Upper lobe of left lung (tissue), 6 donors: ENCODE results near the gene ASIC2. TPM values are rescaled to one million over a fixed set of nuclear protein-coding genes. Genes with fewer than 3 reads are reported as not detected.

Source experiments
- ATAC-seq, 2 donors: fragments of 200-7000 bp; cut with Tn5 transposase; one replicate each; pipeline ENCODE4 v1.9.1; 2022; ENCODE audit warnings: mild to moderate bottlenecking in 2 of 2, moderate library complexity in 2 of 2; ENCODE audit not compliant: low FRiP score in 2 of 2
- DNase-seq, 2 donors: peaks; one replicate each; pipeline ENCODE4 v3.0.0-alpha.2; 2019 to 2020
- H3K27ac ChIP-seq, 4 donors: fragments of 200-600 bp; sonication (generic); one replicate each; pipeline ENCODE4 v1.5.1; 2016 to 2019
- H3K27me3 ChIP-seq, 4 donors: fragments of 200-600 bp; sonication (generic); one replicate each; pipeline ENCODE4 v1.5.1; 2017 to 2019
- H3K36me3 ChIP-seq, 4 donors: fragments of 200-600 bp; sonication (generic); one replicate each; pipeline ENCODE4 v1.5.1; 2016 to 2019
- H3K4me1 ChIP-seq, 4 donors: fragments of 200-600 bp; sonication (generic); one replicate each; pipeline ENCODE4 v1.5.1; 2018 to 2019
- H3K4me3 ChIP-seq, 4 donors: fragments of 200-600 bp; sonication (generic); one replicate each; pipeline ENCODE4 v1.5.1; 2017 to 2019; ENCODE audit warnings: mild to moderate bottlenecking in 2 of 4, moderate library complexity in 1 of 4
- H3K9me3 ChIP-seq, 4 donors: fragments of 200-600 bp; sonication (generic); one replicate each; pipeline ENCODE4 v1.5.1; 2018 to 2019
- EP300 ChIP-seq, 4 donors: sonication (generic); formaldehyde crosslinking; IDR thresholded peaks; one replicate each; pipeline ENCODE4 v1.5.1; 2017; ENCODE audit warnings: antibody characterized with exemption in 4 of 4, control low read depth in 2 of 4
- POLR2A ChIP-seq, 4 donors: fragments of 450-650 bp; IDR thresholded peaks; one replicate each; pipeline ENCODE4 v1.5.1; 2016 to 2017; ENCODE audit warnings: antibody characterized with exemption in 4 of 4, mild to moderate bottlenecking in 2 of 4
- POLR2AphosphoS5 ChIP-seq, 2 donors: sonication (generic); formaldehyde crosslinking; IDR thresholded peaks; one replicate each; pipeline ENCODE4 v1.5.1; 2017; ENCODE audit warnings: antibody characterized with exemption in 2 of 2
- WGBS, 2 donors: methylation state at CpG; one replicate each; pipeline ENCODE4 v1.1.5; 2017 to 2018; 5-methylcytosine and 5-hydroxymethylcytosine counted together
- total RNA-seq, 6 donors: library from RNA; depleted of rRNA in 4 of 6; stranded (reverse); fragments of >200 nt in 4 of 6; gene quantifications; one replicate each; pipeline versions ENCODE4 v1.1.0 to v1.2.1, GENCODE V29; 2016 to 2021
- TF ChIP-seq, protein P1 (sequence below), 6 experiments: fragments of 450-650 bp in 4 of 6; fragments of 200-600 bp in 2 of 6; sonication (generic) in 2 of 6; IDR thresholded peaks; one replicate each; pipeline ENCODE4 v1.5.1; 2016 to 2019; ENCODE audit warnings: antibody characterized with exemption in 6 of 6
- donor health status: DM: no; HTN: no; CAD: no; lungs with moderate emphysema.
- donor health status: DM: no; HTN: yes; CAD: no; lungs with severe emphysema.

ASIC2 gene
- total RNA-seq, 6 donors from 2014 or later, result 0.17 TPM; not detected in 5

- H3K27me3 ChIP-seq, result no peaks in the 10 kb centered on the region
- no peaks in the 10 kb centered on the region for H3K4me1 ChIP-seq
- H3K36me3 ChIP-seq, result no peaks in the 10 kb centered on the region
- no peak overlapping the region for H3K4me3 ChIP-seq
- TF ChIP-seq, protein P1, sequence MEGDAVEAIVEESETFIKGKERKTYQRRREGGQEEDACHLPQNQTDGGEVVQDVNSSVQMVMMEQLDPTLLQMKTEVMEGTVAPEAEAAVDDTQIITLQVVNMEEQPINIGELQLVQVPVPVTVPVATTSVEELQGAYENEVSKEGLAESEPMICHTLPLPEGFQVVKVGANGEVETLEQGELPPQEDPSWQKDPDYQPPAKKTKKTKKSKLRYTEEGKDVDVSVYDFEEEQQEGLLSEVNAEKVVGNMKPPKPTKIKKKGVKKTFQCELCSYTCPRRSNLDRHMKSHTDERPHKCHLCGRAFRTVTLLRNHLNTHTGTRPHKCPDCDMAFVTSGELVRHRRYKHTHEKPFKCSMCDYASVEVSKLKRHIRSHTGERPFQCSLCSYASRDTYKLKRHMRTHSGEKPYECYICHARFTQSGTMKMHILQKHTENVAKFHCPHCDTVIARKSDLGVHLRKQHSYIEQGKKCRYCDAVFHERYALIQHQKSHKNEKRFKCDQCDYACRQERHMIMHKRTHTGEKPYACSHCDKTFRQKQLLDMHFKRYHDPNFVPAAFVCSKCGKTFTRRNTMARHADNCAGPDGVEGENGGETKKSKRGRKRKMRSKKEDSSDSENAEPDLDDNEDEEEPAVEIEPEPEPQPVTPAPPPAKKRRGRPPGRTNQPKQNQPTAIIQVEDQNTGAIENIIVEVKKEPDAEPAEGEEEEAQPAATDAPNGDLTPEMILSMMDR (IDR thresholded peaks at IDR 0.05), result no peak
- TF ChIP-seq POLR2AphosphoS5 (IDR thresholded peaks at IDR 0.05), result no peak
- no peak for TF ChIP-seq EP300 (IDR thresholded peaks at IDR 0.05)
- DNase-seq, result no peak
- 78% methylated on average over 13 of the region's 13 CpGs for WGBS, 2 donors
- no peak overlapping the region for H3K27ac ChIP-seq
- no peaks in the 10 kb centered on the region for H3K9me3 ChIP-seq
- no peak for ATAC-seq
Observed at GRCh38 chr17:33116021-33116551, 177.0 kb downstream of the ASIC2 start.

GRCh38 chr17:33115366-33115765 lies 177.7 kb downstream of the ASIC2 start:
- Histone ChIP-seq H3K9me3 (no peaks in the 10 kb centered on the region), H3K4me3 (no peak overlapping the region), H3K4me1 (no peaks in the 10 kb centered on the region), H3K27me3 (no peaks in the 10 kb centered on the region), H3K27ac (no peak overlapping the region), H3K36me3 (no peaks in the 10 kb centered on the region)
- no peak for DNase-seq
- WGBS, 2 donors, result 74 to 81% methylated on average over 5 of the region's 5 CpGs
- TF ChIP-seq, protein P1 (IDR thresholded peaks at IDR 0.05), result no peak
- no peak for TF ChIP-seq POLR2AphosphoS5 (IDR thresholded peaks at IDR 0.05)
- TF ChIP-seq EP300 (IDR thresholded peaks at IDR 0.05), result no peak
- TF ChIP-seq POLR2A (IDR thresholded peaks at IDR 0.05), result no peak
- ATAC-seq, result no peak

DNA sequence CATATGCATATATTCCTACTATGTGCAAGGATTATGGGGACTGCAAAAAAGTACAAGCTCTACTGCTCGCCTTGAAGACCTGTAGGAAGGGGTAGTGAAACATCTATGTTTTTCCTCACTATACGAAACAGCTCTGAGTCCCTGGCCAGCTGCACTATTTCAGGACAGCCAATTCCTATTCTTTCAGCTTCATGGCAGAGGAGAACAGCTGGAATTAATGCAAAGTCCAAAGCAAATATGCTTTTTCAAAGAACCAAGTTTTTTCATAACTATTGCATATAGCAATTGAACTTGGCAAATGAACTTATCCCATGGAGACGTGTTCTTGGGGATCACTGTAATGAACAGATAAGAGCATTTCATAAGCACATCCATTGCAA lies 179.1 kb downstream of the ASIC2 start:
- Histone ChIP-seq H3K9me3 (no peaks in the 10 kb centered on the region), H3K27me3 (no peaks in the 10 kb centered on the region), H3K27ac (no peak overlapping the region), H3K36me3 (no peaks in the 10 kb centered on the region), H3K4me1 (no peaks in the 10 kb centered on the region), H3K4me3 (no peak overlapping the region)
- DNase-seq, result no peak
- TF ChIP-seq EP300 (IDR thresholded peaks at IDR 0.05) (no peak), POLR2AphosphoS5 (IDR thresholded peaks at IDR 0.05) (no peak), POLR2A (IDR thresholded peaks at IDR 0.05) (no peak)
- TF ChIP-seq, protein P1 (IDR thresholded peaks at IDR 0.05), result no peak
- ATAC-seq, result no peak
- WGBS, 2 donors, result 52 to 80% methylated on average over 3 of the region's 3 CpGs

GRCh38 chr17:33113276-33113990 lies 179.7 kb downstream of the ASIC2 start:
- no peaks in the 10 kb centered on the region for H3K9me3 ChIP-seq
- ATAC-seq (no peak), DNase-seq (no peak)
- H3K4me1 ChIP-seq, result no peaks in the 10 kb centered on the region
- no peaks in the 10 kb centered on the region for H3K27me3 ChIP-seq
- no peak overlapping the region for H3K27ac ChIP-seq
- H3K4me3 ChIP-seq, result no peak overlapping the region
- no peaks in the 10 kb centered on the region for H3K36me3 ChIP-seq
- TF ChIP-seq POLR2A (IDR thresholded peaks at IDR 0.05) (no peak), POLR2AphosphoS5 (IDR thresholded peaks at IDR 0.05) (no peak), EP300 (IDR thresholded peaks at IDR 0.05) (no peak)
- TF ChIP-seq, protein P1 (IDR thresholded peaks at IDR 0.05), result no peak
- WGBS, 2 donors, result 56 to 58% methylated on average over 6 of the region's 6 CpGs

- TF ChIP-seq POLR2AphosphoS5 (IDR thresholded peaks at IDR 0.05) (no peak), EP300 (IDR thresholded peaks at IDR 0.05) (no peak), POLR2A (IDR thresholded peaks at IDR 0.05) (no peak)
- TF ChIP-seq, protein P1 (IDR thresholded peaks at IDR 0.05), result no peak
- peak in 1 of 2 donors; percentile 80 for ATAC-seq
Observed at GRCh38 chr17:33112763-33113162, 180.3 kb downstream of the ASIC2 start.

More at GRCh38 chr17:33112763-33113162, 180.3 kb downstream of the ASIC2 start:
- H3K4me3 ChIP-seq, result no peak overlapping the region
- no peaks in the 10 kb centered on the region for H3K27me3 ChIP-seq
- no peak overlapping the region for H3K27ac ChIP-seq
- no peaks in the 10 kb centered on the region for H3K36me3 ChIP-seq
- H3K9me3 ChIP-seq, result no peaks in the 10 kb centered on the region
- WGBS, 2 donors, result 77% methylated on average over 4 of the region's 4 CpGs
- DNase-seq, result no peak
- no peaks in the 10 kb centered on the region for H3K4me1 ChIP-seq
